Epithelial cell of proximal tubule (primary cell): ENCODE data around the gene DCAF7. TPM values are rescaled to one million over a fixed set of nuclear protein-coding genes. Genes with fewer than 3 reads are reported as not detected.

Experiments
- DNase-seq: peaks from one replicate; pipeline ENCODE4 v3.0.0-alpha.2; 2011; ENCODE audit warnings: low read depth
- H3K4me3 ChIP-seq: 2 replicates; pipeline ENCODE4 v1.5.1; 2011; ENCODE audit warnings: low read depth, mild to moderate bottlenecking, low read length
- CTCF ChIP-seq: conservative IDR thresholded peaks from 2 replicates; pipeline ENCODE4 v1.5.1; 2012; ENCODE audit warnings: low read depth, mild to moderate bottlenecking, low read length
- total RNA-seq: library from RNA; depleted of rRNA; stranded (reverse); fragments of >200 nt; gene quantifications from 2 replicates; pipeline ENCODE4 v1.2.3, GENCODE V29; 2015

DCAF7 gene
- 36.1 and 45.8 TPM in 2 replicates for total RNA-seq

GRCh38 chr17:63549946-63550816 is at the start of gene DCAF7:
Gene DCAF7 (plus strand): TSS chr17:63550477. CDS start chr17:63550678, 201 bp downstream.
- peak; percentile 96 for DNase-seq

GRCh38 chr17:63500543-63501390 is 49.5 kb upstream of the DCAF7 start:
- no peak overlapping the region for H3K4me3 ChIP-seq
- no peak for TF ChIP-seq CTCF
- DNase-seq: no peak

More at GRCh38 chr17:63549946-63550816, at the start of gene DCAF7:
- TF ChIP-seq CTCF: no peak
- H3K4me3 ChIP-seq: peak within 1 kb of the TSS; percentile 98

GRCh38 chr17:63503341-63503705 is 47.0 kb upstream of the DCAF7 start:
- TF ChIP-seq CTCF: no peak
- DNase-seq: no peak
- no peak overlapping the region for H3K4me3 ChIP-seq

- no peak for TF ChIP-seq CTCF
- H3K4me3 ChIP-seq: no peak overlapping the region
- no peak for DNase-seq
Observed at GRCh38 chr17:63504261-63504660, 46.0 kb upstream of the DCAF7 start.

- DNase-seq: no peak
- H3K4me3 ChIP-seq: no peak overlapping the region
- no peak for TF ChIP-seq CTCF
Observed at GRCh38 chr17:63505341-63505740, 44.9 kb upstream of the DCAF7 start.

GRCh38 chr17:63506627-63507026 is 43.6 kb upstream of the DCAF7 start:
- H3K4me3 ChIP-seq: no peak overlapping the region
- no peak for DNase-seq
- no peak for TF ChIP-seq CTCF
